GM19193 (cell line): Measurements from ENCODE around the gene RELB.

Source experiments
- POLR2A ChIP-seq: IDR thresholded peaks from 4 replicates; pipeline ENCODE4 v1.6.1; 2011; ENCODE audit not compliant: insufficient read depth, insufficient read length; ENCODE audit errors: extremely low read depth

RELB gene

GRCh38 chr19:45040059-45040771 lies 39.0 kb downstream of the RELB start:
- TF ChIP-seq POLR2A = no peak

GRCh38 chr19:45041125-45041524 lies 39.9 kb downstream of the RELB start:
- TF ChIP-seq POLR2A = no peak

- no peak for TF ChIP-seq POLR2A
Observed at GRCh38 chr19:45045671-45046353, 44.5 kb downstream of the RELB start.

- no peak for TF ChIP-seq POLR2A
Observed at GRCh38 chr19:45046355-45046754, 45.1 kb downstream of the RELB start.

GRCh38 chr19:45047188-45047797 lies 46.0 kb downstream of the RELB start:
- no peak for TF ChIP-seq POLR2A

- no peak for TF ChIP-seq POLR2A
Observed at GRCh38 chr19:45049073-45049736, 47.9 kb downstream of the RELB start.

- no peak for TF ChIP-seq POLR2A
Observed at GRCh38 chr19:45050036-45050435, 48.8 kb downstream of the RELB start.

- TF ChIP-seq POLR2A = no peak
Observed at GRCh38 chr19:45051929-45052579, 50.8 kb downstream of the RELB start.

- TF ChIP-seq POLR2A = no peak
Observed at GRCh38 chr19:45056831-45057230, 55.6 kb downstream of the RELB start.

- TF ChIP-seq POLR2A = no peak
Observed at GRCh38 chr19:45057444-45057843, 56.2 kb downstream of the RELB start.

GRCh38 chr19:45058622-45059159 lies 57.4 kb downstream of the RELB start:
- TF ChIP-seq POLR2A = no peak

- TF ChIP-seq POLR2A = no peak
Observed at GRCh38 chr19:45059258-45059965, 58.1 kb downstream of the RELB start.

- no peak for TF ChIP-seq POLR2A
Observed at GRCh38 chr19:45061965-45062364, 60.7 kb downstream of the RELB start.
